Mesenchymal stem cell (in vitro differentiated cells and primary cell): ENCODE data around the gene INSYN1.

Experiments
- DNase-seq: peaks from one replicate; pipeline ENCODE4 v3.0.0-alpha.2; 2013
- H2AFZ ChIP-seq: one replicate; pipeline ENCODE4 v1.6.1; 2013; ENCODE audit warnings: low read depth, mild to moderate bottlenecking, control low read depth, inconsistent platforms, low read length, moderate library complexity
- H2AK5ac ChIP-seq: 2 replicates; pipeline ENCODE4 v1.6.1; 2013; ENCODE audit warnings: low read length, moderate library complexity, mild to moderate bottlenecking, inconsistent platforms; ENCODE audit not compliant: severe bottlenecking
- H2BK120ac ChIP-seq: one replicate; pipeline ENCODE4 v1.6.1; 2013; ENCODE audit warnings: low read depth, mild to moderate bottlenecking, inconsistent platforms, low read length, moderate library complexity
- H2BK12ac ChIP-seq, 2 experiments: one replicate each; pipeline ENCODE4 v1.6.1; 2013; ENCODE audit warnings: inconsistent platforms in 2 of 2, low read length in 2 of 2, mild to moderate bottlenecking in 2 of 2, moderate library complexity in 2 of 2, control low read depth in 1 of 2
- H2BK15ac ChIP-seq: one replicate; pipeline ENCODE4 v1.6.1; 2013; ENCODE audit warnings: mild to moderate bottlenecking, low read depth, inconsistent platforms; ENCODE audit not compliant: poor library complexity, severe bottlenecking
- H2BK5ac ChIP-seq: 2 replicates; pipeline ENCODE4 v1.6.1; 2013; ENCODE audit warnings: low read depth, mild to moderate bottlenecking, low read length, control low read depth, inconsistent platforms; ENCODE audit not compliant: poor library complexity, severe bottlenecking
- H3K14ac ChIP-seq, 2 experiments: one replicate each; pipeline ENCODE4 v1.6.1; 2013; ENCODE audit warnings: inconsistent platforms in 2 of 2, low read length in 2 of 2, control low read depth in 1 of 2, mild to moderate bottlenecking in 1 of 2, moderate library complexity in 1 of 2
- H3K18ac ChIP-seq, 2 experiments: one replicate each; pipeline ENCODE4 v1.6.1; 2013; ENCODE audit warnings: inconsistent platforms in 2 of 2, low read length in 2 of 2, control low read depth in 1 of 2, low read depth in 1 of 2, mild to moderate bottlenecking in 1 of 2
- H3K23ac ChIP-seq, 2 experiments: one replicate each; pipeline ENCODE4 v1.6.1; 2013; ENCODE audit warnings: inconsistent platforms in 2 of 2, low read length in 2 of 2, mild to moderate bottlenecking in 2 of 2, moderate library complexity in 2 of 2, control low read depth in 1 of 2
- H3K27ac ChIP-seq: 2 replicates; pipeline ENCODE4 v1.5.1; 2013; ENCODE audit warnings: mild to moderate bottlenecking, moderate library complexity, low read length, control low read depth, inconsistent platforms; ENCODE audit not compliant: poor library complexity, severe bottlenecking
- H3K27me3 ChIP-seq, 2 experiments: 2 replicates each; pipeline versions ENCODE4 v1.6.1 to v1.7.0; 2013; ENCODE audit warnings: low read length in 2 of 2, mild to moderate bottlenecking in 2 of 2, moderate library complexity in 2 of 2, control low read depth in 1 of 2, inconsistent platforms in 1 of 2; ENCODE audit not compliant: control insufficient read depth in 1 of 2, insufficient read depth in 1 of 2
- H3K36me3 ChIP-seq, 2 experiments: 2 replicates each; pipeline versions ENCODE4 v1.6.1 to v1.7.0; 2013; ENCODE audit warnings: low read length in 2 of 2, control low read depth in 1 of 2, inconsistent platforms in 1 of 2, low read depth in 1 of 2, mild to moderate bottlenecking in 1 of 2; ENCODE audit not compliant: insufficient read depth in 2 of 2, control insufficient read depth in 1 of 2
- H3K4ac ChIP-seq, 2 experiments: one replicate each; pipeline ENCODE4 v1.6.1; 2013; ENCODE audit warnings: inconsistent platforms in 2 of 2, low read length in 2 of 2, mild to moderate bottlenecking in 2 of 2, moderate library complexity in 2 of 2, control low read depth in 1 of 2, low read depth in 1 of 2
- H3K4me1 ChIP-seq: 2 replicates; pipeline ENCODE4 v1.6.1; 2013; ENCODE audit warnings: low read depth, low read length, control low read depth; ENCODE audit not compliant: control insufficient read depth, insufficient read depth
- H3K4me2 ChIP-seq: 2 replicates; pipeline ENCODE4 v1.6.1; 2013; ENCODE audit warnings: low read length, mild to moderate bottlenecking, inconsistent platforms; ENCODE audit not compliant: poor library complexity, severe bottlenecking
- H3K4me3 ChIP-seq, 2 experiments: 2 replicates each; pipeline versions ENCODE4 v1.5.1 to v1.7.0; 2013; ENCODE audit warnings: low read length in 2 of 2, mild to moderate bottlenecking in 2 of 2, control low read depth in 1 of 2, low read depth in 1 of 2; ENCODE audit not compliant: insufficient read depth in 1 of 2
- H3K79me1 ChIP-seq: replicated peaks from 2 replicates; pipeline ENCODE4 v1.6.1; 2013; ENCODE audit warnings: mild to moderate bottlenecking, control low read depth, low read length, inconsistent platforms; ENCODE audit not compliant: poor library complexity, severe bottlenecking
- H3K9ac ChIP-seq: 2 replicates; pipeline ENCODE4 v1.7.0; 2013; ENCODE audit warnings: mild to moderate bottlenecking, low read length, moderate library complexity
- H3K9me3 ChIP-seq: 2 replicates; pipeline ENCODE4 v1.7.0; 2013; ENCODE audit warnings: mild to moderate bottlenecking, low read length; ENCODE audit not compliant: control insufficient read depth
- H4K8ac ChIP-seq: one replicate; pipeline ENCODE4 v1.6.1; 2013; ENCODE audit warnings: inconsistent platforms, mild to moderate bottlenecking, low read length, moderate library complexity
- H4K91ac ChIP-seq: one replicate; pipeline ENCODE4 v1.6.1; 2013; ENCODE audit warnings: mild to moderate bottlenecking, low read length, inconsistent platforms
- WGBS: methylation state at CpG from one replicate; pipeline ENCODE4 v1.1.7; 2013; ENCODE audit warnings: mixed read lengths; 5-methylcytosine and 5-hydroxymethylcytosine counted together

INSYN1 gene

DNA sequence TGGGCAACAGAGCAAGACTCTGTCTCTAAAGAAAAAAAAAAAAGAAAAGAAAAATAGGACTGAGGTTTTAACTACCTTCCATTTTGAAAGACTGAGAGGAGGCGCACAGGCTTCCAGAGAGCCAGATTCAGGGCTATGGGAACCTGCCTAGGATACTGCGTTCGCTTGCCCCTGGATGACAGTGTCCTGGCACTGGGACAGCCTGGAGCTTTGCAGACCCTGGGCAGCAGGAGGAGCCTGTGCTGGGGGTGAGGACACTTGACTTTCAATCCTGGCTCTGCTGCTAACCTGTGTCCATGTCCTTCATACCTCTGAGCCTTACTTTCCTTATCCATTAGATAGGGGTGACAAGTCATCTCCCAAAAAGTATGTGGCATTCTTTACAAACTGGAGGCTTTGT lies 37.7 kb downstream of the INSYN1 start:
- Histone ChIP-seq H4K91ac (no peak overlapping the region), H3K4me3 (no peak overlapping the region), H3K36me3 (peaks cover 39 to 48% of the 10 kb centered on the region in 2 experiments), H3K14ac (no peak overlapping the region), H3K4me2 (no peak overlapping the region), H2AFZ (no peak overlapping the region), H2BK120ac (no peak overlapping the region), H3K9ac (no peak overlapping the region), H3K23ac (no peak overlapping the region), H2AK5ac (no peak overlapping the region), H3K79me1 (no peaks in the 10 kb centered on the region), H2BK12ac (no peak overlapping the region), H3K9me3 (no peaks in the 10 kb centered on the region), H3K18ac (no peak overlapping the region), H3K4ac (no peak overlapping the region), H2BK5ac (no peak overlapping the region), H3K4me1 (no peaks in the 10 kb centered on the region), H3K27me3 (peaks cover 13 to 19% of the 10 kb centered on the region in 2 experiments), H2BK15ac (no peak overlapping the region), H4K8ac (no peak overlapping the region), H3K27ac (no peak overlapping the region)
- DNase-seq: no peak
- 97% methylated on average over 3 of the region's 3 CpGs for WGBS

DNA sequence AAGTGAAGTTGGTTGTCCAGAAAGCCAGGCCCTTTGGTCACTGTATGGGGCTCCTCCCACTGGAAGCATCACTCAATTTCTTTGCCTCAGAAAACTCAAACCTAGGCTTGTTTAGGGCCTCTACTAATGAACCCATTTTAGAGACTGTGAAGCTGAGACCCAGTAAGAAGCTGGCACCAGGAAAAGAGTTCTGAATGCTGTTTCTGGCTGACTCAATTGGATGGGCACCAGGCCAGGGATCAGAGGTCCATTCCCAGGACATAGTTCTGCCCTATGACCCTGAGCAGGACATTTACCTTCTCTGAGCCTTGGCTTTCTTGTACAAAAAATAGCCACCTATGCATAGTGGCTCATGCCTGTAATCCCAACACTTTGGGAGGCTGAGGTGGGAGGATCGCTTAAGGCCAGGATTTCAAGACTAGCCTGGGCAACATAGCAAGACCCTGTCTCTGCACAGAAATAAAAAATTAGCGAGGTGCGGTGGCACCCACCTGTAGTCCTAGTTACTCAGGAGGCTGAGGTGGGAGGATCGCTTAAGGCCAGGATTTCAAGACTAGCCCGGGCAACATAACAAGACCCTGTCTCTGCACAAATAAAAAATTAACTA lies 38.4 kb downstream of the INSYN1 start:
- no peak overlapping the region for H3K27ac ChIP-seq

DNA sequence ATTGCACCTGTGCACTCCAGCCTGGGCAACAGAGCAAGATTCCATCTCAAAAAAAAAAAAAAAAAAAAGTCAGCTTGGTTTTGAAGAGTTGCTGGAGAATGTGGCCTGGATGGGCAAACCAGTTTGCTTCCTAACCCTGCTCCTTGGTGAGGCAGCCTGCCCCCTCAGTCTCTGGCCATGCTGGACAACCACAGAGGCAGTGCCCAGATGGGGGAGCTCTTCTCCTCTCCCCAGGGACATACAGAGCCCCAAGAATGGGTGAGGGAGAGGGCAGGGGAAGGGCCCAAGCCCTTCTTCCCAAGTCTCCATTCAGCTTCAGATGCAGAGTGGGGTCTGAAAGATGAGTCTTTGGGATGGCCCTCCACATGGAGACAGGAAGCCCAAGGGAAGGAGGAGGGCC lies 41.0 kb downstream of the INSYN1 start:
- Histone ChIP-seq H2AK5ac (no peak overlapping the region), H3K14ac (no peak overlapping the region), H3K79me1 (peaks cover 19% of the 10 kb centered on the region), H3K18ac (no peak overlapping the region), H3K4me1 (no peaks in the 10 kb centered on the region), H2BK5ac (no peak overlapping the region), H4K91ac (no peak overlapping the region), H2AFZ (no peak overlapping the region), H4K8ac (no peak overlapping the region), H3K27me3 (no peaks in the 10 kb centered on the region), H3K4ac (no peak overlapping the region), H3K36me3 (peaks cover 70 to 81% of the 10 kb centered on the region in 2 experiments), H2BK12ac (no peak overlapping the region), H3K23ac (no peak overlapping the region), H3K9me3 (no peaks in the 10 kb centered on the region), H2BK15ac (no peak overlapping the region), H2BK120ac (no peak overlapping the region), H3K27ac (no peak overlapping the region), H3K4me2 (no peak overlapping the region), H3K9ac (no peak overlapping the region), H3K4me3 (no peak overlapping the region)
- DNase-seq: no peak

More for the DNA sequence above, 38.4 kb downstream of the INSYN1 start:
- Histone ChIP-seq H3K14ac (no peak overlapping the region), H3K9me3 (no peaks in the 10 kb centered on the region), H2BK120ac (no peak overlapping the region), H3K4me3 (no peak overlapping the region), H3K27me3 (peaks cover 8 to 13% of the 10 kb centered on the region in 2 experiments), H4K91ac (no peak overlapping the region), H2BK15ac (no peak overlapping the region), H3K9ac (no peak overlapping the region), H3K36me3 (peaks cover 44 to 54% of the 10 kb centered on the region in 2 experiments), H3K4me1 (no peaks in the 10 kb centered on the region), H2AFZ (no peak overlapping the region), H4K8ac (no peak overlapping the region), H3K4me2 (no peak overlapping the region), H2BK12ac (no peak overlapping the region), H3K79me1 (no peaks in the 10 kb centered on the region), H2BK5ac (no peak overlapping the region), H3K4ac (no peak overlapping the region), H3K23ac (no peak overlapping the region), H2AK5ac (no peak overlapping the region), H3K18ac (no peak overlapping the region)
- no peak for DNase-seq
- WGBS: 91% methylated on average over 5 of the region's 5 CpGs

- no peak overlapping the region for H3K27ac ChIP-seq
- H2BK12ac ChIP-seq: no peak overlapping the region
- H2BK120ac ChIP-seq: no peak overlapping the region
- H3K79me1 ChIP-seq: peaks cover 24% of the 10 kb centered on the region
- no peak overlapping the region for H3K18ac ChIP-seq
- H4K8ac ChIP-seq: no peak overlapping the region
- WGBS: 100% methylated on average over 3 of the region's 4 CpGs
- no peaks in the 10 kb centered on the region for H3K27me3 ChIP-seq
- no peak overlapping the region for H2BK5ac ChIP-seq
- H3K9ac ChIP-seq: no peak overlapping the region
- peaks cover 76 to 87% of the 10 kb centered on the region in 2 experiments for H3K36me3 ChIP-seq
- no peak overlapping the region for H4K91ac ChIP-seq
- no peak overlapping the region for H3K23ac ChIP-seq
- no peak overlapping the region for H3K14ac ChIP-seq
- no peaks in the 10 kb centered on the region for H3K4me1 ChIP-seq
- H3K9me3 ChIP-seq: no peaks in the 10 kb centered on the region
- H2AFZ ChIP-seq: no peak overlapping the region
- no peak overlapping the region for H2AK5ac ChIP-seq
- H2BK15ac ChIP-seq: no peak overlapping the region
- no peak for DNase-seq
- H3K4ac ChIP-seq: no peak overlapping the region
- H3K4me2 ChIP-seq: no peak overlapping the region
- no peak overlapping the region for H3K4me3 ChIP-seq
Measured at GRCh38 chr15:73711526-73711925, 41.6 kb downstream of the INSYN1 start.
